Ovary (tissue), 3 donors: ENCODE data around the gene CACYBP.

Experiments
- EP300 ChIP-seq: sonication (generic); formaldehyde crosslinking; IDR thresholded peaks from one replicate; pipeline ENCODE4 v1.6.1; 2017; ENCODE audit warnings: antibody characterized with exemption
- POLR2A ChIP-seq: fragments of 450-650 bp; IDR thresholded peaks from one replicate; pipeline ENCODE4 v1.6.1; 2017; ENCODE audit warnings: antibody characterized with exemption, mild to moderate bottlenecking, moderate library complexity
- TF ChIP-seq, protein P1 (sequence below), 3 donors: fragments of 450-650 bp in 2 of 3; fragments of 200-600 bp in 1 of 3; IDR thresholded peaks; one replicate each; pipeline versions ENCODE4 v1.5.1 to v1.8.0; 2016 to 2022; ENCODE audit warnings: antibody characterized with exemption in 3 of 3, mild to moderate bottlenecking in 1 of 3
- donor health status: DM: no; HTN: no; CAD: no.

- TF ChIP-seq, protein P1, sequence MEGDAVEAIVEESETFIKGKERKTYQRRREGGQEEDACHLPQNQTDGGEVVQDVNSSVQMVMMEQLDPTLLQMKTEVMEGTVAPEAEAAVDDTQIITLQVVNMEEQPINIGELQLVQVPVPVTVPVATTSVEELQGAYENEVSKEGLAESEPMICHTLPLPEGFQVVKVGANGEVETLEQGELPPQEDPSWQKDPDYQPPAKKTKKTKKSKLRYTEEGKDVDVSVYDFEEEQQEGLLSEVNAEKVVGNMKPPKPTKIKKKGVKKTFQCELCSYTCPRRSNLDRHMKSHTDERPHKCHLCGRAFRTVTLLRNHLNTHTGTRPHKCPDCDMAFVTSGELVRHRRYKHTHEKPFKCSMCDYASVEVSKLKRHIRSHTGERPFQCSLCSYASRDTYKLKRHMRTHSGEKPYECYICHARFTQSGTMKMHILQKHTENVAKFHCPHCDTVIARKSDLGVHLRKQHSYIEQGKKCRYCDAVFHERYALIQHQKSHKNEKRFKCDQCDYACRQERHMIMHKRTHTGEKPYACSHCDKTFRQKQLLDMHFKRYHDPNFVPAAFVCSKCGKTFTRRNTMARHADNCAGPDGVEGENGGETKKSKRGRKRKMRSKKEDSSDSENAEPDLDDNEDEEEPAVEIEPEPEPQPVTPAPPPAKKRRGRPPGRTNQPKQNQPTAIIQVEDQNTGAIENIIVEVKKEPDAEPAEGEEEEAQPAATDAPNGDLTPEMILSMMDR (IDR thresholded peaks at IDR 0.05) = no peak
- TF ChIP-seq POLR2A (no peak), EP300 (no peak)
These were observed 35.0 kb downstream of the CACYBP start for GRCh38 chr1:175034775-175035174.
